Inferior parietal cortex (tissue), 1 donor: Measurements from ENCODE around the gene HSPA4L.

Experiments
- DNase-seq: peaks from one replicate; pipeline ENCODE4 v3.0.0-alpha.2; 2016; ENCODE audit errors: extremely low spot score

Gene HSPA4L

GRCh38 chr4:127783955-127784770 is 2.0 kb downstream of the HSPA4L start:
- peak; percentile 48 for DNase-seq

- DNase-seq: no peak
Measured at GRCh38 chr4:127788517-127788916, 6.4 kb downstream of the HSPA4L start.

GRCh38 chr4:127791391-127791790 is 9.3 kb downstream of the HSPA4L start:
- no peak for DNase-seq

- no peak for DNase-seq
Measured at GRCh38 chr4:127793528-127793927, 11.4 kb downstream of the HSPA4L start.

GRCh38 chr4:127799711-127800110 is 17.6 kb downstream of the HSPA4L start:
- no peak for DNase-seq

- DNase-seq: no peak
Measured at GRCh38 chr4:127809173-127809800, 27.2 kb downstream of the HSPA4L start.

GRCh38 chr4:127810551-127810950 is 28.4 kb downstream of the HSPA4L start:
- DNase-seq: no peak

- no peak for DNase-seq
Measured at GRCh38 chr4:127822430-127822829, 40.3 kb downstream of the HSPA4L start.

- no peak for DNase-seq
Measured at GRCh38 chr4:127828121-127828520, 46.0 kb downstream of the HSPA4L start.

GRCh38 chr4:127829014-127829413 is 46.9 kb downstream of the HSPA4L start:
- DNase-seq: no peak

- no peak for DNase-seq
Measured at GRCh38 chr4:127832585-127832984, 50.5 kb downstream of the HSPA4L start.

GRCh38 chr4:127843704-127844600 is 61.8 kb downstream of the HSPA4L start:
- no peak for DNase-seq

GRCh38 chr4:127844601-127845116 is 62.5 kb downstream of the HSPA4L start:
- no peak for DNase-seq

GRCh38 chr4:127846061-127846460 is 63.9 kb downstream of the HSPA4L start:
- DNase-seq: no peak

GRCh38 chr4:127846765-127847164 is 64.6 kb downstream of the HSPA4L start:
- no peak for DNase-seq

- no peak for DNase-seq
Measured at GRCh38 chr4:127849505-127850234, 67.5 kb downstream of the HSPA4L start.

GRCh38 chr4:127852661-127853060 is 70.5 kb downstream of the HSPA4L start:
- DNase-seq: no peak

GRCh38 chr4:127856196-127856812 is 74.2 kb downstream of the HSPA4L start:
- DNase-seq: no peak

GRCh38 chr4:127856813-127857447 is 74.8 kb downstream of the HSPA4L start:
- DNase-seq: no peak

- DNase-seq: no peak
Measured at GRCh38 chr4:127857641-127858040, 75.5 kb downstream of the HSPA4L start.
